ENCODE results near the gene ERMARD.

ERMARD gene

GRCh38 chr6:169776379-169776778, 25.0 kb downstream of the ERMARD start:
- in situ Hi-C loops (cut with HindIII; ENCODE audit: low pct_ligation_motif_present, low sequenced_read_pairs), result no loop called here
- no peak overlapping the region for H3K4me3 ChIP-seq (ENCODE audit: low read depth, low read length)
- no peak overlapping the region for H3K27ac ChIP-seq
- no peaks in the 10 kb centered on the region for H3K27me3 ChIP-seq (replicated peaks)
- no peak for DNase-seq
- H3K36me3 ChIP-seq (replicated peaks), result peaks cover 3% of the 10 kb centered on the region
- no peak for TF ChIP-seq CTCF (IDR thresholded peaks at IDR 0.05; ENCODE audit: low read depth, low read length, missing control alignments)

GRCh38 chr6:169777896-169778295, 26.5 kb downstream of the ERMARD start:
- Histone ChIP-seq H3K27ac (no peak overlapping the region), H3K27me3 (replicated peaks) (no peaks in the 10 kb centered on the region), H3K36me3 (replicated peaks) (no peaks in the 10 kb centered on the region), H3K4me3 (ENCODE audit: low read depth, low read length) (no peak overlapping the region)
- in situ Hi-C loops (cut with HindIII; ENCODE audit: low pct_ligation_motif_present, low sequenced_read_pairs), result no loop called here
- no peak for DNase-seq
- no peak for TF ChIP-seq CTCF (IDR thresholded peaks at IDR 0.05; ENCODE audit: low read depth, low read length, missing control alignments)

GRCh38 chr6:169778646-169779045, 27.2 kb downstream of the ERMARD start:
- no peak for DNase-seq
- H3K27me3 ChIP-seq (replicated peaks), result no peaks in the 10 kb centered on the region
- no peak overlapping the region for H3K4me3 ChIP-seq (ENCODE audit: low read depth, low read length)
- no peak for TF ChIP-seq CTCF (IDR thresholded peaks at IDR 0.05; ENCODE audit: low read depth, low read length, missing control alignments)
- no peaks in the 10 kb centered on the region for H3K36me3 ChIP-seq (replicated peaks)
- no peak overlapping the region for H3K27ac ChIP-seq
- in situ Hi-C loops (cut with HindIII; ENCODE audit: low pct_ligation_motif_present, low sequenced_read_pairs), result no loop called here

- H3K36me3 ChIP-seq (replicated peaks), result no peaks in the 10 kb centered on the region
- H3K4me3 ChIP-seq (ENCODE audit: low read depth, low read length), result no peak overlapping the region
- TF ChIP-seq CTCF (IDR thresholded peaks at IDR 0.05; ENCODE audit: low read depth, low read length, missing control alignments), result no peak
- DNase-seq, result no peak
- no peaks in the 10 kb centered on the region for H3K27me3 ChIP-seq (replicated peaks)
- no peak overlapping the region for H3K27ac ChIP-seq
- in situ Hi-C loops (cut with HindIII; ENCODE audit: low pct_ligation_motif_present, low sequenced_read_pairs), result no loop called here
These were observed 27.8 kb downstream of the ERMARD start for GRCh38 chr6:169779092-169779815.

GRCh38 chr6:169779896-169780295, 28.5 kb downstream of the ERMARD start:
- no peak for DNase-seq
- no peak for TF ChIP-seq CTCF (IDR thresholded peaks at IDR 0.05; ENCODE audit: low read depth, low read length, missing control alignments)
- H3K27me3 ChIP-seq (replicated peaks), result no peaks in the 10 kb centered on the region
- no peaks in the 10 kb centered on the region for H3K36me3 ChIP-seq (replicated peaks)
- no peak overlapping the region for H3K27ac ChIP-seq
- in situ Hi-C loops (cut with HindIII; ENCODE audit: low pct_ligation_motif_present, low sequenced_read_pairs), result no loop called here
- no peak overlapping the region for H3K4me3 ChIP-seq (ENCODE audit: low read depth, low read length)

- H3K36me3 ChIP-seq (replicated peaks), result no peaks in the 10 kb centered on the region
- no peak for TF ChIP-seq CTCF (IDR thresholded peaks at IDR 0.05; ENCODE audit: low read depth, low read length, missing control alignments)
- H3K27ac ChIP-seq, result no peak overlapping the region
- no peaks in the 10 kb centered on the region for H3K27me3 ChIP-seq (replicated peaks)
- H3K4me3 ChIP-seq (ENCODE audit: low read depth, low read length), result no peak overlapping the region
- no peak for DNase-seq
- in situ Hi-C loops (cut with HindIII; ENCODE audit: low pct_ligation_motif_present, low sequenced_read_pairs), result no loop called here
These were observed 29.2 kb downstream of the ERMARD start for GRCh38 chr6:169780571-169781091.

Data from brain microvascular endothelial cell (primary cell).